GM18861 (cell line): ENCODE results near the gene REV1.
"Not testable (repeated sequence)": the region's sequence is repeated elsewhere in the genome, so short reads cannot be mapped to it uniquely, and the experiment has no call there.

Source experiments
- ATAC-seq: cut with Tn5 transposase; IDR thresholded peaks from one replicate; pipeline ENCODE4 v1.9.1; 2021; ENCODE audit not compliant: unreplicated experiment

REV1 gene

DNA sequence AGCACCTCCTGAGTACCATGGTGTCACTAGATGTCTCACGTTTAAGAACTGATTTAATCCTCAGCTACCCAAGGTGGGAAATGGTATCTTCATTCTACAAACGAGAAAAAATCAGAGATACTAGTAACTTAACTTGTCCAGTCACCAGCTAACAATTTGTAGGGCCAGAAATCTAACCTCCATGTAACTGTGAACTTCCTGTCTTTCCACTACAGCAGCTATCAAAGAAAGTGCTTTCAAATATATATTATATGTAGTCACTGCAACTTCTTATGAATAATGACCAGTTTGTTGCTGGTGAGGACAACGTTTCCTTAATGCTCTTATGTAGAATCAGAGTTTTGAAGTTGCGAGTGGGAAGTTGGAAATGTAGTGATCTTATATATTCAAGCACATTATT is 1.9 kb downstream of the REV1 start:
- ATAC-seq, result no peak

- ATAC-seq, result no peak
These were observed 4.0 kb downstream of the REV1 start for GRCh38 chr2:99485824-99486223.

DNA sequence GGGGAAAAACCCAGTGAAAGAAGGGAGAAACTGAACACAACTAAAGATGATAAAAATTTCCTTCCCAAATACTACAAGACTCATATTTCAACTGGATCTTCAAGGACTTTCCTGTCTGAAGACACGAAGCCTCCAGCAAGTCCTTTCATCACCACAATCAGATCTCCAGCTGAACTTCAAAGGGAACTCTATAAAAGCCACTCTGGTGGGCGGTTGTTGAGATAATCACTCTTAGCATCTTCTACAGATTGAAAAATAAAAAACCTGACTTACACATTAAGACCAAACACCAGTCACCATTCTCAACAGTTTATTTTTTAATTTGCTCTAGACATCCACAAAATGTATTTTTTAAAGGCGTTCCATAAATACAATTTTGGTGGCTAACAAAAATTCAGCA is 4.4 kb downstream of the REV1 start:
- ATAC-seq, result no peak

GRCh38 chr2:99484205-99484604 is 5.6 kb downstream of the REV1 start:
- no peak for ATAC-seq

DNA sequence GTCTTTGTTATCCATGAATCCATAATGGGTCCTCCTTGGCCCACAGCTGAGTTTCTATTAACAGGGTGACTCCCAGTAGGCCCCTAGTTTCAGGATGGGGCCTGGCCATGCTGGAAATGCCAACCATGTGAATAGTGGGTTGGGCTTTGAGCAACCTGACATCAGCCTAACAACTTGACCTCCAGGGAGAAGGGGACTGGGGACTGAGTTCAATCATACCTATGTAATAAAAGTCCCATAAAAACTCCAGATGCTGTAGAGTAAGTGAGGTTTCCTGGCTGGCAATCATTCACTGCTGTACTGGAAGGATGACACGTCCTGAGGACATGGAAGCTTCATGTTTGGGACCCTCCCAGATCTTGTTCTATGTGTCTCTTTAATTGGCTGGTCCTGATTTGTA is 7.9 kb downstream of the REV1 start:
- no peak for ATAC-seq

GRCh38 chr2:99481527-99481926 is 8.3 kb downstream of the REV1 start:
- no peak for ATAC-seq

- ATAC-seq, result no peak
These were observed 9.4 kb downstream of the REV1 start for GRCh38 chr2:99480390-99480789.

- no peak for ATAC-seq
These were observed 11.2 kb downstream of the REV1 start for GRCh38 chr2:99478632-99479031.

- ATAC-seq, result no peak
These were observed 12.8 kb downstream of the REV1 start for GRCh38 chr2:99477054-99477453.

- no peak for ATAC-seq
These were observed 13.2 kb downstream of the REV1 start for GRCh38 chr2:99476629-99477028.

- not testable (repeated sequence) for ATAC-seq
These were observed 14.7 kb downstream of the REV1 start for GRCh38 chr2:99475095-99475494.

- ATAC-seq, result no peak
These were observed 16.2 kb downstream of the REV1 start for GRCh38 chr2:99473518-99474083.

GRCh38 chr2:99472600-99472960 is 17.2 kb downstream of the REV1 start:
- no peak for ATAC-seq

DNA sequence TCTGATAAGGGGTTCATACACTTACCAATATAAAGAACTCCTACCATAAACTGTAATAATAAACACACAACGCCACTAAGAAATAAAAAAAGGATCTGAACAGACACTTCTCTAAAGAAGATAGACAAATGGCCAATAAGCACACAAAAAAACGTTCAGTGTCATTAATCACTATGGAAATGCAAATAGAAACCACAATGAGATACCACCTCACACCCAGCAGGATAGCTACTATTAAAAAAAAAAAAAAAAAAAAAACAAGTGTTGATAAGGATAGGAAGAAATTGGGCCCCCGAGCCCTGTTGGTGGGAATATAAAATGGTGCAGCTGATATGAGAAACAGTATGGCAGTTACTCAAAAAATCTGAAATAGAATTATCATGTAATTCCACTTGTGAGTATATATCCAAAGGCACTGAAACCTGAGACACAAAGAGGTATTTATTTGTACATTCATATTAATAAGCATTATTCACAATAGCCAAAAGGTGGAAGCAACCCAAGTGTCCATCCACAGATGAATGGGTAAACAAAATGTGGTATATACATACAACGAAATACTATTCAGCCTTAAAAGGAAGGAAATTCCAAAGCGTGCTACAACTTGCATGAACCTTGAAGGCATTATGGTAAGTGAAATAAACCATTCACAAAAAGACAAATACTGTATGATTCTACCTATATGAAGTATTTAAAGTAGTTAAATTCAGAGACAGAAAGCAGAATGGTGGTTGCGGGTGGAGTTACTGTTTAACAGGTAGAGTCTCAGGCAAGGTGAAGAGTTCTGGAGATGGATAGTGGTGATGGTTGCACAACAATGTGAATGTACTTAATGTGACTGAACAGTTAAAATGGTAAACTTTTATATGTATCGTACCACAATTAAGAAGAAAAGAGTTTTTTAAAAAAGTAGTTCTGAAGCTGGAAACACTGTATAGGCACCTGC is 17.9 kb downstream of the REV1 start:
- ATAC-seq, result no peak

DNA sequence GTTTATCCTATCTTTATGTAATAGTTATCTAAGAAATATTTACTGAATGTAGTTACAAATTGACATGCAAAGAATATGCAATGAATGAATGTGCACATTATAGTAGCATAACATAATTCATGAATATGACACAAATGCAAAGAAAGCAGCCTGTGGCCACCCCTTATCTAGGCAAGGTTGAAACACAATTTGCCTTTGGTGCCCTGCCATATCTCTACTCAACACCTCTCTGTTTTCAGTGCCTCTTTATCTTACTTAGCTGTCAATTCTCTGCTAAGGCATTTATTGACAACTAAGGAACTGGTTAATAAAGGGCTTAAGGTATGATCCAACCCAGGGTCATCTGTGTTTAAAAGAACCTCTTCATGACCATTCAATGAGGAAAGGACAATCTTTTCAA is 18.9 kb downstream of the REV1 start:
- ATAC-seq, result no peak

DNA sequence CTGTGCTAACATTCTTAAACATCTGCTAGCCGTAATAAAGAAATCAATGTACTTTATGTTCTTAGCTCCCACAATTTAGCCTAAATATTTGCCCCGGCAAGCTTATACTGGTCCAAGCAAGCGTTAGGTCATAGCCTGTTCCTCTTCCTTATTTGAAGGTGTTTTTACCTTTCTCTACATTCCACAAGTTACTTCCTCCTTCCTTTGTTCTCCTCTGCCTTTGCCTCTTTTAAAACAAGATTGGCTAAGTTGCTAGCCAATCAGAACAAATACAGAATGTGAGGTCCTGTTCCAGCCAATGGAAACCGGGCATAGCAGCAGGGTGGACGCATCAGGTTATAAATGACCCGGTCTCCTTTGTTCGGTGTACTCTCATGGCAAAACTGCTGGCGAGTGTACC is 19.4 kb downstream of the REV1 start:
- ATAC-seq, result not testable (repeated sequence)

- no peak for ATAC-seq
These were observed 20.4 kb downstream of the REV1 start for GRCh38 chr2:99469394-99469793.

DNA sequence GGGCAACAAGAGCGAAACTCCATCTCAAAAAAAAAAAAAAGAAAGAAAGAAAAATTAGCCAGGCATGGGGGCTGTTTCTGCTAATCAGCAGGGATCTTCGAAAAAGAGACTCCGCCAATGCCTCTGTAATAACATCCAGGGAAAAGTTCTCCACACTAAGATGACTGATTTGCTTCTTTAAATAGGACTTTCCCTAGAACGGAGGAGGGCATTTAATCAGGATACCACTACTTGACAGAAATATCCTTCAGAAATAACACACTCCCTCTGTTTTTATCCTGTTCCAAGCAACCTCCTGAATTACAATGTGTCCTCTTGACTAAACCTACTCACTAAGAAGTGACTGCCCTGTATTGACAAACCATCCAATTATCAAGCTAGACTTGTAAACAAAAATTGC is 21.7 kb downstream of the REV1 start:
- ATAC-seq, result no peak

DNA sequence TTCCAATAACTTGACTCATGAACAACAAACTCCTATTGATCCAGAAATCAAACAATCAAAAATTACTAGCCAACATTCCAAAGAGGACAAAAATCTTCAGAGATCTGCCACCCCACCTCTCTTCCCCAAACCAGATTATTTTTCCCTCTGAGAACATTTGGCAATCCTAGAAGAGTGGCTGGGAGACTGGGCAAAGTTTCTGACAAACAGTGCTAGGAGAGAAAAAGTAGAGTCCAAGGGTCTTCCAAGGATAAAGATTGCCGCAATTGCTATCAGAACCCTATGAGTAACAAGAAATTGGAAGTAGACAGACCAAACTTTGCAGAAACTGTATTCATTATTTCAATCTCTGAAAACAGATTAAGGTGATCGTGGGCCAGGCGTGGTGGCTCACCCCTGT is 22.4 kb downstream of the REV1 start:
- no peak for ATAC-seq

- ATAC-seq, result no peak
These were observed 27.9 kb downstream of the REV1 start for GRCh38 chr2:99461828-99462483.

DNA sequence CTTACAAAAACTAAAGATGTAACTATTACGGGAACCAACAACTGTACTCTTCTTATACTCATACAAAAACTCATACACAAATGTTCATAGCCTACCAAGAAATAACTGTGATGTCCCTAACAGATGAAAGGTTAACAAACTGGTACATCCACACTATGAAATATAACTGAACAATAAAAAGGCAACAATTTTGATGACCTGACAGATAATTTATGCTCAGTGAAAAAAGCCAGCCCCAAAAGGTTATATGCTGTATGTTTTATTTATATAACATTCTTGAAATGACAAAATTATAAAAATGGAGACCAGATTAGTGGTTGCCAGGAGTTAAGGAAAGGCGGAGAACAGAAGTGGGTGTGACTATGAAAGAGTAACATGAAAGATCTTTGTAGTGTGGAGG is 31.3 kb downstream of the REV1 start:
- ATAC-seq, result no peak

- ATAC-seq, result no peak
These were observed 38.1 kb downstream of the REV1 start for GRCh38 chr2:99451686-99452085.
